ENCODE results near the gene B3GNT8.
"Not testable (repeated sequence)": the region's sequence is repeated elsewhere in the genome, so short reads cannot be mapped to it uniquely, and the experiment has no call there.

The B3GNT8 gene

GRCh38 chr19:41392775-41393174, 34.4 kb downstream of the B3GNT8 start:
- DNase-seq (ENCODE audit: low read depth in 2 of 2, low spot score in 1 of 2) = no peak

DNA sequence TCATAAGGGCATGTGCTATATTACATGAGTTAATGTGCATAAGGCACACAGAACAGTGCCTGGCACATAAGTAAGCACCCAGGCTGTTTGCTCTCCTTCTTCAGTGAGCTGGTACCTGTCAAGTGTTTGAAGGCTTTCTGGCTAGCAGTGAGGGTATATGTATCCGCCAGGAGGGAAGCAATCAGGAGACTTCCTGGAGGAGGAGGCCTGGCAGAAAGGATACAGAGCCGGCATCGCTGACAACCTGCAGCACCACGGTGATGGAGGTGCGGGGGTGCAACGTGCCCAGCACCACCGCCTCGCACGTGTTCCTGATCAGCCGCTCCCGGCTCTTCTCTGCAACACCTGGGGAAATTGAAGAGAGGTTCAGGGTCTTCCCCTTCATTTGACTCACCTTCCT, 35.6 kb downstream of the B3GNT8 start:
- no peak for DNase-seq (ENCODE audit: low read depth in 2 of 2, low spot score in 1 of 2)

GRCh38 chr19:41386442-41386841, 40.7 kb downstream of the B3GNT8 start:
- no peak for DNase-seq (ENCODE audit: low read depth in 2 of 2, low spot score in 1 of 2)

DNA sequence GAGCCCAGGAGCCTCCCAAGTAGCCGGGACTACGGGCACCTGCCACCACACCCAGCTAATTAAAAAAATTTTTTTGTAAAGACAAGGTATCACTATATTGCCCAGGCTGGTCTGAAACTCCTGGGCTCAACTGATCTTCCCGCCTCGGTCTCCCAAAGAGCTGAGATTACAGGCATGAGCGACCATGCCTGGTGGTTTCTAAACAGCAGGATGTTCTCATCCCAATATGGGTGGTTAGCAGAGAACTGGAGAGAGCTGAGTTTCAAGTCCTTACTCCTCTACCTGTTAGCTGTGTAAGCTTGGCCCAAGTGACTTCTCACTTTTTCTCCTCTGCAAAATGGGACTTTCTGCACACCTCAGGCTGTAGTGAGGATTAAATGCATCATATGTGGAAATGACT, 42.8 kb downstream of the B3GNT8 start:
- DNase-seq (ENCODE audit: low read depth in 2 of 2, low spot score in 1 of 2) = no peak

GRCh38 chr19:41381536-41381935, 45.6 kb downstream of the B3GNT8 start:
- DNase-seq (ENCODE audit: low read depth in 2 of 2, low spot score in 1 of 2) = not testable (repeated sequence)

DNA sequence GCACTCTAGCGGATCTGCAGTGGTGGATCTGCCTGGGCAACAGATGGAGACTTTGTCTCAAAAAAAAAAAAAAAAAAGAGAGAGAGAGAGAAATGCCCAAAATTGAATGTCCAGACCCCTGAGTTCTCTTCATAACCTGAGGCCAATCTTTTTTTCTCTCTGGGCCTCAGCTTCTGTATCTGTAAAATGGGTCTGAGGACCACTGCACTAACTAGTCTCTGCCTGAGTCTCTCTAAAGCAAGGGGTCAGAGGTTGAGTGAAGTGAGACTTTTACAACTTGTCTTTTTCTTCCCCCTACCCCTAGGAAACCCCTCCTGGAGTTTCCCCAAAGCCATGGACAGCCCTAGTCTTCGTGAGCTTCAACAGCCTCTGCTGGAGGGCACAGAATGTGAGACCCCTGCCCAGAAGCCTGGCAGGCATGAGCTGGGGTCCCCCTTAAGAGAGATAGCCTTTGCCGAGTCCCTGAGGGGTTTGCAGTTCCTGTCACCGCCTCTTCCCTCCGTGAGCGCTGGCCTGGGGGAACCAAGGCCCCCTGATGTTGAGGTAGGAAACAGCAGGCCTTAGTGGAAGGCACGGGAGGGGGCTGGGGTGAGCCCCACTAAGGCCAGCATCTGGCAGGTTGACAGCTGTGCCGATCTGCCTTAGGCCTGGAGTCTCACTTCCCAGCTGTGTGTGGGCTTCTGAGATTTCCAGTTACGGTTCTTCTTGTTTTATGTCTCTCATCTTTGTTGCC, 49.0 kb downstream of the B3GNT8 start:
- no peak for DNase-seq (ENCODE audit: low read depth in 2 of 2, low spot score in 1 of 2)

DNA sequence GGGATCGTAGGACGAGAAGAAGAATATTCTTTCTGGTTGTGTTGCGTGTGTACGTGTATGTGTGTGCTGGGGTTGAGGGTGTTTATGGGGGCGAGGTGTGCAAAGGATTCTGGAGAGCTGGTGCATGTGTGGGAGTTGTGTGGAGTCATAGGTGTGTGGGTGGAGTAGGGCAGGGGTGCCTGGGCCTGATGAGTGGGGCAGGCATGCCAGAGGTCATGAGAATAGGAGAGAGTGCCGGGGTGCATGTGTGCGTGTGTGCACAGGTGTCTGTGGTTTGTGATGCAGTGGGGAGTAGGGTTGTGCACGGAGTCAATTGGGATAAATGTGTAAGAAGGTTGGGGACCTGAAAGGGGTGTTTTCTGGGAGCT, 50.2 kb downstream of the B3GNT8 start:
- peak in 1 of 2 donors; percentile 47 for DNase-seq (ENCODE audit: low read depth in 2 of 2, low spot score in 1 of 2)

DNA sequence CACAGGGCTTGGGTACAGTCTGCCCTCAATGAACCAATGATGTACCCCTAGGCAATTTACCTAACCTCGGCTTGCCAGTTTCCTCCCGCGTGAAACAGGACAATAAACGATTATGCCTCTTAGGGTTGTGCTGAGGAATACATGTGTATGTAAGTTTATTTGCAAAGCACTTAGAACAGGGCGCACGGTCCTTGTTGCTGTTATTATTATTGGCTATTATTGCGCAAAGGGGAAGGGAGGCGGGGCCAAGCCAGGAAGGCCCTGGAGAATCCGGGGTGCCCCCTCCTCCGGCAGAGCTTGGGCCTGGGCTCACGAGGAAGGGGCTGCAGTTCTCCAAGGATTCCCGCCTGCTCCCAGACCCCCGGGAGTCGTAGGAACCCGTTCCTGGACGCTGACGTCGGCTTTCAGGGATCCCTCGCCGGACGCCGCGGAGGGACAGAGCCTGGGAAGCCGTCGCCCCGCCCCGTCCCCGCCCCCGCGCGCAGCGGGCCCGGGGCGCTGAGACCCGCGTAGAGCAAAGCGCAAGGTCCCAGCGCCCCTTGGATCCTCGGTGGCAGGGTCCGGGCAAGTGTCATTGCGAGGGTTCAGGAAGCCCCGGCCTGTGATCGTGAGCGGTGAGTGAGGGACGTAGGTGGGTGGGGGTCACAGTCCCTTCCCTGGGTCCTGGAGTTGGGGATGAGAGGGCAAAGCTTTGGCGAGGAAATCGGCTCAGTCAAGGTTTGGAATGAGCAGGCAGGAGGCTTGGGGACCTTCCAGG, 50.8 kb downstream of the B3GNT8 start, which contains the start of gene TMEM91:
Gene TMEM91, plus strand, starts transcription at position 293 of the 757 bp plus-strand sequence. CDS start 1,777 bp downstream, outside the sequence.
- no peak for DNase-seq (ENCODE audit: low read depth in 2 of 2, low spot score in 1 of 2)

Measured in stimulated activated CD8-positive, alpha-beta memory T cell treated with anti-CD3 and anti-CD28 coated beads, Interleukin-4, amount 100 ng/mL, for 4 hours (primary cell).